ENCODE measurements around the gene LCP2.

The LCP2 gene

DNA sequence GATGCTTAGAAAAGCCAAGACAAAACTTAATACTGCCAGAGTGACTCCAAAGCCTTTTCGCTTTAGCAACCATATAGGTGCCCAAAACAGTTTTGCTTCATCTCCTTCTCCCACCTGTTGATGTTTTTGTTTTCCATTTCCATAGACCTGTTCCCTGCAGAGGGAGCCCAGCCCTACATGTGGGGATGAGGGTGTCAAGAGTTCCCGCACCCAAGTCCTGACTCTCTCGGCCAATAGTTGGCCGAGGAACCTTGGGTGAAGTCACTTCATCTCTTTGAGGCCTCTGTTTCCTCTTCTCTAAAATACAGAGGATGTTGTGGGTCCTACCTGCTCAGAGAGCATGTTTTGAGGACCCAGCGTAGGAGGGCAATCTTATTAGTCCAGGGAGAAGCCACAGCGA, 38.5 kb upstream of the LCP2 start:
- Histone ChIP-seq H3K9me3 (ENCODE audit: control insufficient read depth, insufficient read depth, low read length) (peaks cover 1% of the 10 kb centered on the region; the same call in 1 of the 2 replicates), H3K4me1 (ENCODE audit: control insufficient read depth, insufficient read depth, low read length) (peaks cover 44% of the 10 kb centered on the region)

DNA sequence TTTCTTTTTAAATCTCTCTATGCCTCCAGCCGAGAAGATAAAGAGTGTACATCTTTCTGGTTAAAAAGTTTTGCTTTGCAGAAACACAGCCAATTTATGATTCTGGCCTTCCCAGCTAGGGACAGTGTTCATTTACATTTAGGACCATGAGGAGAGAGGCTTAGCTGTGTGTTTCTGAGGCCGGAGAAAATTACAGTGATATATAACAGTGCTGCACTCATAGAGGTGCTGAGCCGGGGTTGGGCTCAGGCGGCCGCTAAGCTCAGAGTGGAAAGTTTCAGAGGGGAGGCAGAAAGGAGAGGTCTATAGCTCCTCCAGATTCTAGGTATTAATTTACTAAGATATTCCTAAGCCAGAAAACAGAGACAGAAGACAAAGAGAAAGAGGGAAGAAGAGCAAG, 37.0 kb upstream of the LCP2 start:
- Histone ChIP-seq H3K4me3 (ENCODE audit: low read depth, low read length) (no peak overlapping the region), H3K9ac (ENCODE audit: low read depth, low read length) (no peak overlapping the region), H3K27me3 (ENCODE audit: control insufficient read depth, insufficient read depth, low read length) (no peaks in the 10 kb centered on the region; the same call in 1 of the 2 replicates), H3K9me3 (ENCODE audit: control insufficient read depth, insufficient read depth, low read length) (no peaks in the 10 kb centered on the region), H3K4me1 (ENCODE audit: control insufficient read depth, insufficient read depth, low read length) (peaks cover 44% of the 10 kb centered on the region), H3K27ac (ENCODE audit: low read depth, low read length) (no peak overlapping the region), H3K36me3 (ENCODE audit: control insufficient read depth, insufficient read depth, low read length) (no peaks in the 10 kb centered on the region)

More for the DNA sequence above, 38.5 kb upstream of the LCP2 start:
- Histone ChIP-seq H3K27me3 (ENCODE audit: control insufficient read depth, insufficient read depth, low read length) (no peaks in the 10 kb centered on the region; the same call in 1 of the 2 replicates), H3K4me3 (ENCODE audit: low read depth, low read length) (no peak overlapping the region), H3K36me3 (ENCODE audit: control insufficient read depth, insufficient read depth, low read length) (no peaks in the 10 kb centered on the region), H3K27ac (ENCODE audit: low read depth, low read length) (no peak overlapping the region), H3K9ac (ENCODE audit: low read depth, low read length) (no peak overlapping the region)

DNA sequence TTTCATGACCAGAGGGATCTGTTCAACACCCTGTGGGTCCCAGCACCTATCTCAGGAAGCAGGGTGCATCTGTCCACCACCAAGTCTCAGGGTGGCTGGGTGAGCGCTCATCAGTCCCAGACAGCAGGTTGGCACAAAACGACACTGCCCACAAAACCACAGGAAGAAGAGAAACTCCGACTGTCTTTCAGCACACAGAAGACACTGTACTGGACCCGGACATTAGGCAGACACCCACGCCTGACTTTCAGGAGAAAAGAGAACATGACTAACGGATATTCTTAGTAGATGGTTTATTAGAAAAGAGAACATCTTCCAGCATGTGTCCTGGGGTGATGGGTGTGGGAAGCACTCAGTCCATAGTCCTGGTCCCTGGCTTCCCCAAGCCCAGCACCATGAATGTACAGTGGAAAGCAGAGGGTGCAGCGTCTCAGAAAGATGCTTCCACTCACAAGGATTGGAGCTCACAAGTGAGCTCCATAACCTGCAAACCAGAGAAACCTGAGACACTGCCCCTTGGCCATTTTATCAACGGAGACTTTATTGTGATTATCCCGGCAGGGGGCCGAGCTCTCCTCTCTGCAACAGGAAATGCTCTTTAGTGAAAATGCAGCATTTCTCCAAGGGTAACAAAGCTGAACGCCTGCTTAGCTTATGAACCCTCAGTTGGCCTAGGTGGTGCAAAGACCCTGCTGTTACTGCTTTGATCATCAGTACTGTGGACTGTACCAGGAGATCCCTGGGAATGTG, 35.8 kb upstream of the LCP2 start:
- Histone ChIP-seq H3K36me3 (ENCODE audit: control insufficient read depth, insufficient read depth, low read length) (no peaks in the 10 kb centered on the region), H3K9ac (ENCODE audit: low read depth, low read length) (no peak overlapping the region; the same call in 1 of the 2 replicates), H3K9me3 (ENCODE audit: control insufficient read depth, insufficient read depth, low read length) (no peaks in the 10 kb centered on the region), H3K27me3 (ENCODE audit: control insufficient read depth, insufficient read depth, low read length) (no peaks in the 10 kb centered on the region; the same call in 1 of the 2 replicates), H3K4me1 (ENCODE audit: control insufficient read depth, insufficient read depth, low read length) (peaks cover 44% of the 10 kb centered on the region), H3K27ac (ENCODE audit: low read depth, low read length) (peak overlapping the region; percentile 69), H3K4me3 (ENCODE audit: low read depth, low read length) (peak overlapping the region; percentile 46)

DNA sequence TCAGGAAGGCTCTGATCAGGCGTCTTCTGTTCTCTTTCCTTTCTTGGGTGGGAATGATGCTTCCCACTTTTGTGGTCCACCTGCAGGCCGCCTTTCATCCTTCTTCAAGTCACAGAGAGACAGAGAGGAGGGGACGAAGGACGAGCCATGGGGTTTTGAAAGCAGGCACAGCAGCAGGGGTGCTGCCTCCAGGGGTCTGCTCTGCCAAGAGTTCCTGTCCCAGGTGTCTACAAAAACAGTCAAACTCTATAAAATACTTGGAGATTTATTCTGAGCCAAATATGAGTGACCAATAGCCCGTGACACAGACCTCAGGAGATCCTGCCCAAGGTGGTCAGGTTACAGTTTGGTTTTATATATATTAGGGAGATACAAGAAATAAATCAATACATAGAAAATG, 34.5 kb upstream of the LCP2 start:
- H3K9me3 ChIP-seq (ENCODE audit: control insufficient read depth, insufficient read depth, low read length), result no peaks in the 10 kb centered on the region
- H3K9ac ChIP-seq (ENCODE audit: low read depth, low read length), result no peak overlapping the region
- no peak overlapping the region for H3K4me3 ChIP-seq (ENCODE audit: low read depth, low read length)
- H3K27ac ChIP-seq (ENCODE audit: low read depth, low read length), result peak overlapping the region; percentile 67
- H3K36me3 ChIP-seq (ENCODE audit: control insufficient read depth, insufficient read depth, low read length), result no peaks in the 10 kb centered on the region
- peaks cover 40% of the 10 kb centered on the region for H3K4me1 ChIP-seq (ENCODE audit: control insufficient read depth, insufficient read depth, low read length)
- no peaks in the 10 kb centered on the region; the same call in 1 of the 2 replicates for H3K27me3 ChIP-seq (ENCODE audit: control insufficient read depth, insufficient read depth, low read length)

DNA sequence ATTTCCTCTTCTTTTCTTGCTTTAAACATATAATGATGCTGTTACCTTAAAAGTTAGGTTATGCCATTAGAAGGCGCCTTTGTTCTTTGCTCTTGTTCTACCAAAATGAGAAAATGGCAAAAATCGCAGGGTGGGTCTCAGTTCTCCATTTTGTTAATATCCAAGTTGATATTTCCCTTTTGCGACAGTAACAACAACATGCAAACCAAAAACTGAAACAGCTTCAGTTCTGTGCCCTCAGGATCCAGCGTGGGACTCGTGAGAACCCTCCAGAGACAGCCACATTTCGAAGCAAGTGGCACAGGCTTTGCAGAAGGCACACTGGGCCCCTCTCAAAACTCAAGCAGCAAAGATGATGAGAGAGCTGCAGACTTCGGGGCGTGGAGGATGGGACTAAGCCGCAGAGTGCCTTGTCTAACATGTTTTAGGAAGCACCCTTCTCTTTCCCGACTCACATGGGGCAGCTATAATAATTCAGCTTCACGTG, 33.0 kb upstream of the LCP2 start:
- Histone ChIP-seq H3K4me1 (ENCODE audit: control insufficient read depth, insufficient read depth, low read length) (peaks cover 40% of the 10 kb centered on the region), H3K27ac (ENCODE audit: low read depth, low read length) (no peak overlapping the region), H3K9me3 (ENCODE audit: control insufficient read depth, insufficient read depth, low read length) (no peaks in the 10 kb centered on the region), H3K36me3 (ENCODE audit: control insufficient read depth, insufficient read depth, low read length) (no peaks in the 10 kb centered on the region), H3K9ac (ENCODE audit: low read depth, low read length) (no peak overlapping the region), H3K27me3 (ENCODE audit: control insufficient read depth, insufficient read depth, low read length) (no peaks in the 10 kb centered on the region; the same call in 1 of the 2 replicates), H3K4me3 (ENCODE audit: low read depth, low read length) (no peak overlapping the region)

DNA sequence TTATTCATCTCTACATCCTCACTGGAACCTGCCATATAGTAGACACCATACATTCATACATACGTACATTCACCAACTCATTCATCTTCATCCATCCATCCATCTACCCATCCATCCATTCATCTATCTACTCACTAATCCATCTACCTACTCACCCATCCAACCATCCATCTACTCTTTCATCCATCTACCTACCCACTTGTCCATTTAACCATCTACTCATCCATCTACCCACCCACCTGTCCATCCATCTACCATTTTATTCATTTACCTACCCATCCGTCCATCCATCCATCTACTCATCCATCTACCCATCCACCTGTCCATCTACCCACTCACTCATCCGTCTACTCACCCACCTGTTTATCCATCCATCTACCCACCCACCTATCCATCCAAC, 31.9 kb upstream of the LCP2 start:
- H3K27ac ChIP-seq (ENCODE audit: low read depth, low read length), result no peak overlapping the region
- H3K4me3 ChIP-seq (ENCODE audit: low read depth, low read length), result no peak overlapping the region
- H3K4me1 ChIP-seq (ENCODE audit: control insufficient read depth, insufficient read depth, low read length), result peaks cover 40% of the 10 kb centered on the region
- H3K9ac ChIP-seq (ENCODE audit: low read depth, low read length), result no peak overlapping the region
- H3K27me3 ChIP-seq (ENCODE audit: control insufficient read depth, insufficient read depth, low read length), result no peaks in the 10 kb centered on the region; the same call in 1 of the 2 replicates
- H3K9me3 ChIP-seq (ENCODE audit: control insufficient read depth, insufficient read depth, low read length), result no peaks in the 10 kb centered on the region
- H3K36me3 ChIP-seq (ENCODE audit: control insufficient read depth, insufficient read depth, low read length), result no peaks in the 10 kb centered on the region

DNA sequence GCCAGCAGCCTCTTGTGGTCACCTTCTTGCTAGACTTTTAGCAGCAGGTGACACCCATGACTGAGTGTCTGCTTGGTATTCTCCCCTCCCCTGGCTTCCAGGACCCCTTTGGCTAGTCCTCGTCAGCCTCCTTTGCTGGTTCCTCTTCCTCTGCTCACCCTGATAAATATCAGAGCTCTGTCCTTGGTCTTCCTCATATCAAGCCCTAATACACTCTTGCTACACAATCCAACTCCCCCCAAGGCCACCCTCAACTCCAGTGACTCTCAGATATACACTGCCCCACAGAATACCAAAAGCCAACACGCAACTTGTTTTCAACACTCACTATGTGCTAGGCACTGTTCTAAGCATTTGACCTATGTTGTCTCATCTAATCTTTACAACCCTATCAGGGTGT, 30.3 kb upstream of the LCP2 start:
- Histone ChIP-seq H3K27ac (ENCODE audit: low read depth, low read length) (no peak overlapping the region), H3K9me3 (ENCODE audit: control insufficient read depth, insufficient read depth, low read length) (no peaks in the 10 kb centered on the region)

DNA sequence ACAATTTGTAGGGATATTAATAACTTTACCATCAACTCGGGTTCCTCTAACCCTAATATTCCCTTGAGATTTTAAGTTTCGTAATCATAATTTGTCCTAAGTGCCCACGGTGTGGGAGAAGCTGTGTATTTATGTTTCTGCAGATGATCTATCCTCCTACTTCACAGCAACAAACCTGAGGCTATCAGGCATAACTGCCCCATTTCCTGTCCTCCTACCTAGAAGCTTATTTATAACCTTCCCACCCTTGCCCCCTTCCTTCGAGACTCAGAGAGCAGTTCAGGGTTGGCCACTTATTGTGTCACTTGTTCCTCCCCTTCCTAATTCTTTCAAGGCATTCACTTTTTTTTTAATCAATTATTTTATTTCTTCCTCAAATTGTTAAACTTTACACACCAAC, 29.6 kb upstream of the LCP2 start:
- H3K4me3 ChIP-seq (ENCODE audit: low read depth, low read length), result no peak overlapping the region
- no peak overlapping the region for H3K9ac ChIP-seq (ENCODE audit: low read depth, low read length)
- no peaks in the 10 kb centered on the region; the same call in 1 of the 2 replicates for H3K27me3 ChIP-seq (ENCODE audit: control insufficient read depth, insufficient read depth, low read length)
- no peak overlapping the region for H3K27ac ChIP-seq (ENCODE audit: low read depth, low read length)
- H3K36me3 ChIP-seq (ENCODE audit: control insufficient read depth, insufficient read depth, low read length), result no peaks in the 10 kb centered on the region
- H3K4me1 ChIP-seq (ENCODE audit: control insufficient read depth, insufficient read depth, low read length), result peaks cover 19% of the 10 kb centered on the region
- H3K9me3 ChIP-seq (ENCODE audit: control insufficient read depth, insufficient read depth, low read length), result no peaks in the 10 kb centered on the region

More for the DNA sequence above, 30.3 kb upstream of the LCP2 start:
- H3K4me1 ChIP-seq (ENCODE audit: control insufficient read depth, insufficient read depth, low read length), result peaks cover 26% of the 10 kb centered on the region
- no peak overlapping the region for H3K9ac ChIP-seq (ENCODE audit: low read depth, low read length)
- H3K36me3 ChIP-seq (ENCODE audit: control insufficient read depth, insufficient read depth, low read length), result no peaks in the 10 kb centered on the region
- no peaks in the 10 kb centered on the region; the same call in 1 of the 2 replicates for H3K27me3 ChIP-seq (ENCODE audit: control insufficient read depth, insufficient read depth, low read length)
- no peak overlapping the region for H3K4me3 ChIP-seq (ENCODE audit: low read depth, low read length)

DNA sequence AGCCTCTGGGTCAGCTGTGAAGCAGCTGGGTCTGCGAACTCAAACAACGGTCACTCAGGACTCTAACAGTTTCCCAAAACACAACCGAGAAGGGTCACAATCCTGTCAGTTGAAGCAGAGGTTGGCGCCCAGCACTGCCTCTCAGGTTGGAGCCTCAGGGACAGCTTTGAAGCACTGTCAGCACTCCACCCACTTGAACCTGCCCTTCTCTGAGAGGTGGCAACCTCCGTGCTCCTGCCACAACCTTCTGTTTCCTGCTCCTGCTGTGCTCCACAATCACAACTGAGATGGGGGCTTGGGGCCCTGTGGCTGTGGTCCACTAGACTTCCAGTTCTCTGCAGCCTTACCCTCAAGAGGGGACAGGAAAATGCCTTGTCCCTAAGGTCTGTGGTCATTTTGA, 21.7 kb upstream of the LCP2 start:
- H3K27ac ChIP-seq (ENCODE audit: low read depth, low read length), result no peak overlapping the region
- H3K9ac ChIP-seq (ENCODE audit: low read depth, low read length), result no peak overlapping the region
- no peaks in the 10 kb centered on the region for H3K36me3 ChIP-seq (ENCODE audit: control insufficient read depth, insufficient read depth, low read length)
- H3K9me3 ChIP-seq (ENCODE audit: control insufficient read depth, insufficient read depth, low read length), result no peaks in the 10 kb centered on the region
- no peak overlapping the region for H3K4me3 ChIP-seq (ENCODE audit: low read depth, low read length)
- H3K27me3 ChIP-seq (ENCODE audit: control insufficient read depth, insufficient read depth, low read length), result no peaks in the 10 kb centered on the region
- no peaks in the 10 kb centered on the region; the same call in 1 of the 2 replicates for H3K4me1 ChIP-seq (ENCODE audit: control insufficient read depth, insufficient read depth, low read length)

DNA sequence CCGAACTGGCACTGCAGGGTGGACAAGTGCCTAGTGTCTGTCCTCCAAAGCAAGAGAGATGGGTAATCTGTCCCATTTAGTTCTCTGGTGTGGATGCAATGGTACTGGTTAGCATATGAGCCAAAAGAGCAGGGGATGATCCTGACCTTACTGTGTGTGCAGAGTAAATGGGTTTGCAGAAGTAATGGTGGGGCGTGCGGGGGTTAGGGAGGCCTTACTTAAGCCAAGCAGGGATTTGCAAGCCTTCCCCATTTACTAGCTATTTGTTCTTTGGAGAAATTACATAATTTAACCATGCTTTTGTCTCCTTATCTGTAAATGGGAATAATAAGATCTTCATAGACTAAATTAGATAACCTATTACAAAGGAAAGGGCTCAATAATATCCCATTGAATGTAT, 19.9 kb upstream of the LCP2 start:
- no peaks in the 10 kb centered on the region for H3K36me3 ChIP-seq (ENCODE audit: control insufficient read depth, insufficient read depth, low read length)
- no peaks in the 10 kb centered on the region for H3K27me3 ChIP-seq (ENCODE audit: control insufficient read depth, insufficient read depth, low read length)
- H3K27ac ChIP-seq (ENCODE audit: low read depth, low read length), result no peak overlapping the region
- no peaks in the 10 kb centered on the region for H3K9me3 ChIP-seq (ENCODE audit: control insufficient read depth, insufficient read depth, low read length)
- no peak overlapping the region for H3K4me3 ChIP-seq (ENCODE audit: low read depth, low read length)
- H3K4me1 ChIP-seq (ENCODE audit: control insufficient read depth, insufficient read depth, low read length), result no peaks in the 10 kb centered on the region; the same call in 1 of the 2 replicates
- no peak overlapping the region for H3K9ac ChIP-seq (ENCODE audit: low read depth, low read length)

DNA sequence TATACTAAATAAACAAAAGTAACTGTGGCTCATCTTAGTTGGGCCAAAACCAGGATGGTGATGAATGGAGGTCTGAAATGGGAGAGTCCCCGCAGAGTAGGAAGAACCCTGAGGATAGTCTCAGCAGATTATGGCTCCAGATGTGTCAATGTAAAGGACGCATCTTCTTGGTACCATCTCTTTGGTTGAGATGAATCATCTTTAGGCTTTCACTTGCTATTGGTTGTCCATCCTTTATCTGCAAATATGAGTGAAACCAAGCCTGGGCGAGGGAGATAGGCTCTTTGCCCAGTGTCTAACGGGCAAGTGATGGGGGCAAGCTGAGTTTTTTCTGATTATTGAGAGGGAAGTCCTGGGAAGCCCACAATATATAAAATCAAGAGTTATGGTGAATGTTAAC, 19.4 kb upstream of the LCP2 start:
- Histone ChIP-seq H3K27ac (ENCODE audit: low read depth, low read length) (no peak overlapping the region), H3K27me3 (ENCODE audit: control insufficient read depth, insufficient read depth, low read length) (no peaks in the 10 kb centered on the region), H3K9ac (ENCODE audit: low read depth, low read length) (no peak overlapping the region), H3K9me3 (ENCODE audit: control insufficient read depth, insufficient read depth, low read length) (no peaks in the 10 kb centered on the region), H3K36me3 (ENCODE audit: control insufficient read depth, insufficient read depth, low read length) (no peaks in the 10 kb centered on the region), H3K4me1 (ENCODE audit: control insufficient read depth, insufficient read depth, low read length) (no peaks in the 10 kb centered on the region; the same call in 1 of the 2 replicates), H3K4me3 (ENCODE audit: low read depth, low read length) (no peak overlapping the region)

Measured in HUES48 (cell line).